Putamen (tissue), 1 donor: Measurements from ENCODE around the gene ISG20.
A peak's percentile ranks its signal among the peaks of the same experiment; 100 is the strongest.
"Not testable (repeated sequence)": the region's sequence is repeated elsewhere in the genome, so short reads cannot be mapped to it uniquely, and the experiment has no call there.

ENCODE experiments used
- DNase-seq: peaks from one replicate; pipeline ENCODE4 v3.0.0-alpha.2; 2016; ENCODE audit warnings: low spot score

Gene ISG20

GRCh38 chr15:88636654-88637053, 2.2 kb upstream of the ISG20 start:
- no peak for DNase-seq

- DNase-seq, result no peak
These were observed 1.4 kb upstream of the ISG20 start for GRCh38 chr15:88637436-88637835.

GRCh38 chr15:88637841-88638625, 783 bp upstream of the ISG20 start:
- no peak for DNase-seq

- no peak for DNase-seq
These were observed 3.2 kb downstream of the ISG20 start for GRCh38 chr15:88641959-88642452.

GRCh38 chr15:88642514-88642913, 3.7 kb downstream of the ISG20 start:
- not testable (repeated sequence) for DNase-seq

GRCh38 chr15:88644741-88645140, 5.9 kb downstream of the ISG20 start:
- DNase-seq, result no peak

GRCh38 chr15:88645171-88646087, 6.6 kb downstream of the ISG20 start:
- no peak for DNase-seq

- DNase-seq, result no peak
These were observed 7.2 kb downstream of the ISG20 start for GRCh38 chr15:88646088-88646405.

- DNase-seq, result no peak
These were observed 8.1 kb downstream of the ISG20 start for GRCh38 chr15:88646951-88647350.

- DNase-seq, result no peak
These were observed 8.7 kb downstream of the ISG20 start for GRCh38 chr15:88647351-88648105.

- no peak for DNase-seq
These were observed 9.8 kb downstream of the ISG20 start for GRCh38 chr15:88648357-88649214.

GRCh38 chr15:88649286-88649733, 10.5 kb downstream of the ISG20 start:
- DNase-seq, result peak; percentile 92

- DNase-seq, result no peak
These were observed 11.1 kb downstream of the ISG20 start for GRCh38 chr15:88649753-88650551.

- DNase-seq, result no peak
These were observed 11.7 kb downstream of the ISG20 start for GRCh38 chr15:88650556-88650955.

- DNase-seq, result no peak
These were observed 12.4 kb downstream of the ISG20 start for GRCh38 chr15:88651136-88651732.

GRCh38 chr15:88651971-88652370, 13.2 kb downstream of the ISG20 start:
- DNase-seq, result no peak

GRCh38 chr15:88652456-88653199, 13.8 kb downstream of the ISG20 start:
- DNase-seq, result no peak

GRCh38 chr15:88653200-88654064, 14.6 kb downstream of the ISG20 start:
- DNase-seq, result no peak
